HEK293 (cell line): ENCODE results near the gene PDE11A.

Experiments
- ZIC2 ChIP-seq: fragments of 450-650 bp; formaldehyde crosslinking; IDR thresholded peaks from 2 replicates; pipeline ENCODE4 v1.5.1; 2016; ENCODE audit warnings: missing biosample characterization, missing genetic modification characterization
- ZNF501 ChIP-seq: fragments of 450-650 bp; formaldehyde crosslinking; IDR thresholded peaks from 2 replicates; pipeline ENCODE4 v1.5.1; 2016; ENCODE audit warnings: missing biosample characterization, missing genetic modification characterization
- ZNF658 ChIP-seq: fragments of 450-650 bp; formaldehyde crosslinking; IDR thresholded peaks from 2 replicates; pipeline ENCODE4; 2016; ENCODE audit warnings: missing biosample characterization, missing genetic modification characterization
- TF ChIP-seq, protein P1 (sequence below): fragments of 450-650 bp; formaldehyde crosslinking; IDR thresholded peaks from 2 replicates; pipeline ENCODE4 v1.5.1; 2016; ENCODE audit warnings: missing biosample characterization, missing genetic modification characterization

DNA sequence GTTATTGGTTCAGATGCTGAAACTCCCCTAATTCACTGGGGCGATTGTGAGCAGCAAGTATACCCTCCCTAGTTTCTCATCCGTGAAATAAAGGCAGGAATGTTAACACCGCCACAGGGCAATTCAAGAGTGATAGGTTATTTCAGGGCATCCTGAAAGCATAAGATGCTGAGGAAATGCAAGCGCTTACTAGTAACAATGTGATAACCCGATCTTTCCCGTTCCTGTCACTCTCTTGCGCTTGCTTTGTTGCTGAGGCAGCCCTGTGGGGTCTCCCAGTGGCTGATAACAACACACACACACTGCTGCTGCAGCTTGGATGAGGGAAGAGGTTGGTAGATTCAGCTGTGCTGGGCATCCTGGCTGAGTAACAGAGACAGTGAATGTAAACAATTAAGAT is 420.7 kb downstream of the PDE11A start:
- TF ChIP-seq, protein P1, sequence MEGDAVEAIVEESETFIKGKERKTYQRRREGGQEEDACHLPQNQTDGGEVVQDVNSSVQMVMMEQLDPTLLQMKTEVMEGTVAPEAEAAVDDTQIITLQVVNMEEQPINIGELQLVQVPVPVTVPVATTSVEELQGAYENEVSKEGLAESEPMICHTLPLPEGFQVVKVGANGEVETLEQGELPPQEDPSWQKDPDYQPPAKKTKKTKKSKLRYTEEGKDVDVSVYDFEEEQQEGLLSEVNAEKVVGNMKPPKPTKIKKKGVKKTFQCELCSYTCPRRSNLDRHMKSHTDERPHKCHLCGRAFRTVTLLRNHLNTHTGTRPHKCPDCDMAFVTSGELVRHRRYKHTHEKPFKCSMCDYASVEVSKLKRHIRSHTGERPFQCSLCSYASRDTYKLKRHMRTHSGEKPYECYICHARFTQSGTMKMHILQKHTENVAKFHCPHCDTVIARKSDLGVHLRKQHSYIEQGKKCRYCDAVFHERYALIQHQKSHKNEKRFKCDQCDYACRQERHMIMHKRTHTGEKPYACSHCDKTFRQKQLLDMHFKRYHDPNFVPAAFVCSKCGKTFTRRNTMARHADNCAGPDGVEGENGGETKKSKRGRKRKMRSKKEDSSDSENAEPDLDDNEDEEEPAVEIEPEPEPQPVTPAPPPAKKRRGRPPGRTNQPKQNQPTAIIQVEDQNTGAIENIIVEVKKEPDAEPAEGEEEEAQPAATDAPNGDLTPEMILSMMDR (tag by site-specific recombination): no peak
- TF ChIP-seq ZNF501: no peak
- no peak for TF ChIP-seq ZNF658 (tag by site-specific recombination)
- TF ChIP-seq ZIC2 (tag by site-specific recombination): no peak
